ENCODE measurements around the gene CMTM3. TPM values are rescaled to one million over a fixed set of nuclear protein-coding genes. Genes with fewer than 3 reads are reported as not detected.
"Not testable (repeated sequence)": the region's sequence is repeated elsewhere in the genome, so short reads cannot be mapped to it uniquely, and the experiment has no call there.

CMTM3 gene
- total and polyA plus RNA-seq, 2 of the 4 experiments (the other 2 are of a cell fraction): 4.5 to 35.5 TPM

GRCh38 chr16:66611911-66612310 is 7.4 kb downstream of the CMTM3 start:
- H2AK5ac ChIP-seq (ENCODE audit: low read depth, low read length); H2BK15ac ChIP-seq (ENCODE audit: low read depth, low read length); H2BK20ac ChIP-seq (ENCODE audit: low read depth, low read length); H3K9ac ChIP-seq (ENCODE audit: low read depth, low read length); DNase-seq; CTCF ChIA-PET; H2AK9ac ChIP-seq (replicated peaks; ENCODE audit: low read depth, low read length, poor library complexity); H3K27me3 ChIP-seq (ENCODE audit: control insufficient read depth, insufficient read depth, low read length); H3K56ac ChIP-seq (ENCODE audit: extremely low read depth, insufficient read depth, low read length); H3K4me3 ChIP-seq (ENCODE audit: insufficient read depth, low read depth, low read length); H2BK5ac ChIP-seq (ENCODE audit: low read depth, low read length, poor library complexity, severe bottlenecking); BruUV-seq (replicated peaks); in situ Hi-C loops (cut with MboI; ENCODE audit: low sequenced_read_pairs); dilution Hi-C loops (cut with HindIII; ENCODE audit: low sequenced_read_pairs, unreplicated experiment); intact Hi-C loops (cut with micrococcal nuclease); H4K5ac ChIP-seq (ENCODE audit: low read depth, low read length); H2BK120ac ChIP-seq (ENCODE audit: low read depth, low read length); ATAC-seq (ENCODE audit: low read depth); H3K23ac ChIP-seq (ENCODE audit: low read depth, low read length); H3K9me3 ChIP-seq (ENCODE audit: control insufficient read depth, insufficient read depth, low read length); H3K4me2 ChIP-seq (ENCODE audit: low read depth, low read length); H3K18ac ChIP-seq (ENCODE audit: low read depth, low read length); H4K91ac ChIP-seq (ENCODE audit: insufficient read depth, low read depth, low read length); H4K8ac ChIP-seq (ENCODE audit: low read depth in 2 of 2, low read length in 2 of 2); H3K27ac ChIP-seq (ENCODE audit: insufficient read depth, low read length); H2AFZ ChIP-seq (replicated peaks; ENCODE audit: low read length, poor library complexity); H3K4ac ChIP-seq (ENCODE audit: low read depth, low read length); H3K14ac ChIP-seq (replicated peaks; ENCODE audit: low read depth, low read length): not testable (repeated sequence)
- H3K9me1 ChIP-seq (ENCODE audit: insufficient read depth, low read length): peaks cover 15% of the 10 kb centered on the region
- H3K4me1 ChIP-seq (ENCODE audit: control insufficient read depth, insufficient read depth, low read length): peaks cover 22% of the 10 kb centered on the region
- H3K36me3 ChIP-seq (ENCODE audit: control insufficient read depth, insufficient read depth, low read length): peaks cover 53% of the 10 kb centered on the region
- WGBS, 2 experiments (ENCODE audit: extremely low coverage in 2 of 2, insufficient read length in 1 of 2): no CpG with 5 or more reads among the region's 8 CpGs
- H4K20me1 ChIP-seq (ENCODE audit: insufficient read depth, low read length): peaks cover 11% of the 10 kb centered on the region
- H3K79me1 ChIP-seq (ENCODE audit: low read depth in 1 of 2, low read length in 2 of 2): peaks cover 9 to 36% of the 10 kb centered on the region in 2 experiments
- POLR2A ChIA-PET (ENCODE audit: unreplicated experiment): interaction anchor here (0.7 kb wide), 1 partner anchor 8 kb away, joined by 3 read pairs; no protein-coding TSS in a partner anchor
